SK-N-MC (cell line): Measurements from ENCODE around the gene FMNL3.

Experiments
- EZH2 ChIP-seq: fragments of 200-600 bp; sonication (generic); IDR thresholded peaks from one replicate; pipeline ENCODE4 v1.6.1; 2017; ENCODE audit warnings: antibody characterized with exemption
- POLR2AphosphoS5 ChIP-seq: IDR thresholded peaks from 2 replicates; pipeline ENCODE4 v1.6.1; 2012; ENCODE audit warnings: mild to moderate bottlenecking, low read depth, low read length, borderline replicate concordance

- TF ChIP-seq POLR2AphosphoS5 (no peak), EZH2 (no peak)
Measured at GRCh38 chr12:49750027-49750995, 43.1 kb upstream of the FMNL3 start.
